Measurements from ENCODE around the gene TASOR2. TPM values are rescaled to one million over a fixed set of nuclear protein-coding genes. Genes with fewer than 3 reads are reported as not detected.
A peak's percentile ranks its signal among the peaks of the same experiment; 100 is the strongest.

The TASOR2 gene
- polyA plus RNA-seq, 12 donors = 29.1 to 40.6 (median 34.2) TPM; not detected in 1

GRCh38 chr10:5683065-5683464 lies 1.6 kb upstream of the TASOR2 start:
- DNase-seq = no peak

GRCh38 chr10:5684971-5685763 lies 529 bp downstream of the TASOR2 start:
- DNase-seq = peak; percentile 77

- DNase-seq = no peak
These were observed 1.2 kb downstream of the TASOR2 start for GRCh38 chr10:5685764-5686240.

- DNase-seq = no peak
These were observed 3.9 kb downstream of the TASOR2 start for GRCh38 chr10:5688587-5688986.

GRCh38 chr10:5691786-5692185 lies 7.1 kb downstream of the TASOR2 start:
- no peak for DNase-seq

GRCh38 chr10:5692461-5693358 lies 8.1 kb downstream of the TASOR2 start:
- peak; percentile 28 for DNase-seq

- DNase-seq = no peak
These were observed 9.9 kb downstream of the TASOR2 start for GRCh38 chr10:5694573-5694972.

- no peak for DNase-seq
These were observed 12.7 kb downstream of the TASOR2 start for GRCh38 chr10:5697342-5697741.

GRCh38 chr10:5698062-5698461 lies 13.4 kb downstream of the TASOR2 start:
- DNase-seq = no peak

GRCh38 chr10:5708356-5708755 lies 23.7 kb downstream of the TASOR2 start:
- DNase-seq = no peak

- DNase-seq = no peak
These were observed 25.2 kb downstream of the TASOR2 start for GRCh38 chr10:5709865-5710264.

- DNase-seq = no peak
These were observed 26.2 kb downstream of the TASOR2 start for GRCh38 chr10:5710859-5711258.

- no peak for DNase-seq
These were observed 27.0 kb downstream of the TASOR2 start for GRCh38 chr10:5711642-5712041.

GRCh38 chr10:5719546-5719945 lies 34.9 kb downstream of the TASOR2 start:
- no peak for DNase-seq

- DNase-seq = no peak
These were observed 35.5 kb downstream of the TASOR2 start for GRCh38 chr10:5720182-5720581.

- DNase-seq = no peak
These were observed 39.1 kb downstream of the TASOR2 start for GRCh38 chr10:5723692-5724091.

- DNase-seq = no peak
These were observed 46.1 kb downstream of the TASOR2 start for GRCh38 chr10:5730766-5731165.

- no peak for DNase-seq
These were observed 46.9 kb downstream of the TASOR2 start for GRCh38 chr10:5731559-5731958.

- DNase-seq = no peak
These were observed 47.5 kb downstream of the TASOR2 start for GRCh38 chr10:5732141-5732540.
